Calu3 (cell line): ENCODE results near the gene SRPK2. TPM values are rescaled to one million over a fixed set of nuclear protein-coding genes. Genes with fewer than 3 reads are reported as not detected.

Source experiments
- BruUV-seq: library from RNA; stranded (reverse); fragments of 400-500 nt; replicated peaks from 2 replicates; lab custom pipeline; 2021; lab: Mats Ljungman, UMichigan
- CTCF ChIA-PET: fragments of 300-600 bp; sonication (Branson Sonifier 250); formaldehyde crosslinking; loops from one replicate; lab custom pipeline; 2022; ENCODE audit warnings: antibody characterized with exemption; lab: Charles Lee
- DNase-seq: peaks from one replicate; pipeline ENCODE4 v3.0.0; 2022
- H3K27ac Mint-ChIP-seq: one replicate; pipeline ENCODE4 v1.8.0; 2022; ENCODE audit warnings: mixed read lengths; ENCODE audit not compliant: unreplicated experiment
- H3K27me3 Mint-ChIP-seq: one replicate; pipeline ENCODE4 v1.8.0; 2022; ENCODE audit warnings: mixed read lengths; ENCODE audit not compliant: unreplicated experiment
- H3K36me3 Mint-ChIP-seq: one replicate; pipeline ENCODE4 v1.8.0; 2022; ENCODE audit warnings: mild to moderate bottlenecking, moderate library complexity, mixed read lengths; ENCODE audit not compliant: insufficient read depth, unreplicated experiment
- H3K4me1 Mint-ChIP-seq: one replicate; pipeline ENCODE4 v1.8.0; 2022; ENCODE audit warnings: mild to moderate bottlenecking, low read depth, mixed read lengths; ENCODE audit not compliant: unreplicated experiment
- H3K4me3 Mint-ChIP-seq: one replicate; pipeline ENCODE4 v1.8.0; 2022; ENCODE audit warnings: mild to moderate bottlenecking, low read depth, moderate library complexity, mixed read lengths; ENCODE audit not compliant: unreplicated experiment
- H3K9me3 Mint-ChIP-seq: one replicate; pipeline ENCODE4 v1.8.0; 2022; ENCODE audit warnings: low read depth, mixed read lengths; ENCODE audit not compliant: unreplicated experiment
- intact Hi-C: fragments of 100-400 bp; cut with micrococcal nuclease; formaldehyde crosslinking; loops from one replicate; pipeline ENCODE4 v1.10.0; 2022; ENCODE audit not compliant: unreplicated experiment
- total RNA-seq: library from RNA; stranded (reverse); gene quantifications from 2 replicates; pipeline ENCODE4 v1.2.3, GENCODE V29; 2022
- TF ChIP-seq, protein P1 (sequence below): fragments of 200-600 bp; IDR thresholded peaks from one replicate; pipeline ENCODE4 v1.8.0; 2022; ENCODE audit warnings: antibody characterized with exemption; ENCODE audit not compliant: unreplicated experiment

The SRPK2 gene
- total RNA-seq, 1 experiment from 2014 or later, result 40.2 TPM

- Mint-ChIP-seq H3K36me3 (no peaks in the 10 kb centered on the region), H3K27me3 (no peaks in the 10 kb centered on the region), H3K4me1 (peaks cover 10% of the 10 kb centered on the region), H3K4me3 (no peak overlapping the region), H3K9me3 (no peaks in the 10 kb centered on the region), H3K27ac (no peak overlapping the region)
- no peak for DNase-seq
- intact Hi-C loops, result loop anchor here (5.0 kb wide), 1 partner anchor 187 kb away; no protein-coding TSS in a partner anchor
- TF ChIP-seq, protein P1, sequence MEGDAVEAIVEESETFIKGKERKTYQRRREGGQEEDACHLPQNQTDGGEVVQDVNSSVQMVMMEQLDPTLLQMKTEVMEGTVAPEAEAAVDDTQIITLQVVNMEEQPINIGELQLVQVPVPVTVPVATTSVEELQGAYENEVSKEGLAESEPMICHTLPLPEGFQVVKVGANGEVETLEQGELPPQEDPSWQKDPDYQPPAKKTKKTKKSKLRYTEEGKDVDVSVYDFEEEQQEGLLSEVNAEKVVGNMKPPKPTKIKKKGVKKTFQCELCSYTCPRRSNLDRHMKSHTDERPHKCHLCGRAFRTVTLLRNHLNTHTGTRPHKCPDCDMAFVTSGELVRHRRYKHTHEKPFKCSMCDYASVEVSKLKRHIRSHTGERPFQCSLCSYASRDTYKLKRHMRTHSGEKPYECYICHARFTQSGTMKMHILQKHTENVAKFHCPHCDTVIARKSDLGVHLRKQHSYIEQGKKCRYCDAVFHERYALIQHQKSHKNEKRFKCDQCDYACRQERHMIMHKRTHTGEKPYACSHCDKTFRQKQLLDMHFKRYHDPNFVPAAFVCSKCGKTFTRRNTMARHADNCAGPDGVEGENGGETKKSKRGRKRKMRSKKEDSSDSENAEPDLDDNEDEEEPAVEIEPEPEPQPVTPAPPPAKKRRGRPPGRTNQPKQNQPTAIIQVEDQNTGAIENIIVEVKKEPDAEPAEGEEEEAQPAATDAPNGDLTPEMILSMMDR, result no peak
- BruUV-seq, result no TSS peak
- CTCF ChIA-PET, result interaction anchor here (0.6 kb wide), 1 partner anchor 208 kb away, joined by 5 read pairs; no protein-coding TSS in a partner anchor
Observed at GRCh38 chr7:105149827-105150226, 238.9 kb downstream of the SRPK2 start.

- no peak overlapping the region for H3K4me3 Mint-ChIP-seq
- H3K27ac Mint-ChIP-seq, result no peak overlapping the region
- intact Hi-C loops, result loop anchor here (5.0 kb wide), 1 partner anchor 286 kb away; no protein-coding TSS in a partner anchor
- CTCF ChIA-PET, result interaction anchor here (0.6 kb wide), 1 partner anchor 288 kb away, joined by 3 read pairs; no protein-coding TSS in a partner anchor
- BruUV-seq, result no TSS peak
- no peaks in the 10 kb centered on the region for H3K27me3 Mint-ChIP-seq
- H3K4me1 Mint-ChIP-seq, result no peaks in the 10 kb centered on the region
- H3K36me3 Mint-ChIP-seq, result peaks cover 20% of the 10 kb centered on the region
- TF ChIP-seq, protein P1, result no peak
- no peak for DNase-seq
- no peaks in the 10 kb centered on the region for H3K9me3 Mint-ChIP-seq
Observed at GRCh38 chr7:105141068-105141467, 247.7 kb downstream of the SRPK2 start.

DNA sequence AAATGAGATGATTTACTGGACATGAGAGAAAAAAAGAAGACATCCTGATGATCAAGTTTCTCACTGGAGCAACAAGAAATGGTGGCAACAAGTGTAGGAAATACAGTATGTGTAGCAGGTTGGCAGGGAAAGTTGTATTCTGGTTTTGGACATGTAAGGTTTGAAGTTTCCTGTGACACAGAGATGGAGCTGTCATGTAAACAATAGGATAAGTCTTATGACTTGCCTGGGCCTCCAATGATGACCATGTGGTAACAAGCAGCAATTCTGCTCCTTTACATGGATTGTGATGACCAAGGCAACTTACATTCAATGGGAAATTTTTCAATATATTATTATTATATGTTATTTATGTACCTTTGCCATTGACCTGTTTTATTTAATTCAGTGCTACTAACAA lies 249.3 kb downstream of the SRPK2 start:
- no peaks in the 10 kb centered on the region for H3K9me3 Mint-ChIP-seq
- peaks cover 20% of the 10 kb centered on the region for H3K36me3 Mint-ChIP-seq
- intact Hi-C loops, result no loop called here

DNA sequence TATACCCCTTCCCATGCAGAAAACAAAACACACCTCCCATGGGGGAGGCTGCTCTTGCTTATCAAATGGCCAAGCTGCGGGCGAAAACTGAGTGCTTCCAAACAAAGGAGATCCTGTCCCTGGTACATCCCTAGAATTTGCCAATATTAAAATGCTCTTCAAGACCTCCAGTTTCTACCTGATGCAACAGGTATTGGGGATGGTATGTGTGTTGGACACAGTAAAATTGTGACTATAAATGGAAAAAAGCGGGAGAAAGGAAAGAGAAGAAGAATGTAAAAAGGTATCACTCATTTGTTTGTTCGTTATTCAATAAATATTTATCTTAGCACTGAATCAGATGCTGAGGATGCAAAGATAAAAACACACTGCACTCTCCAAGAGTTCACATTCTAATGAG lies 250.8 kb downstream of the SRPK2 start:
- no peaks in the 10 kb centered on the region for H3K4me1 Mint-ChIP-seq
- peaks cover 20% of the 10 kb centered on the region for H3K36me3 Mint-ChIP-seq
- no peak overlapping the region for H3K4me3 Mint-ChIP-seq

More for the DNA sequence above, 249.3 kb downstream of the SRPK2 start:
- BruUV-seq, result no TSS peak
- no peaks in the 10 kb centered on the region for H3K4me1 Mint-ChIP-seq
- H3K4me3 Mint-ChIP-seq, result no peak overlapping the region
- H3K27ac Mint-ChIP-seq, result no peak overlapping the region
- H3K27me3 Mint-ChIP-seq, result no peaks in the 10 kb centered on the region
- no peak for DNase-seq
- CTCF ChIA-PET, result no interaction called here
- TF ChIP-seq, protein P1, result no peak

More for the DNA sequence above, 250.8 kb downstream of the SRPK2 start:
- BruUV-seq, result no TSS peak
- intact Hi-C loops, result no loop called here
- TF ChIP-seq, protein P1, result no peak
- CTCF ChIA-PET, result no interaction called here
- no peaks in the 10 kb centered on the region for H3K9me3 Mint-ChIP-seq
- no peaks in the 10 kb centered on the region for H3K27me3 Mint-ChIP-seq
- DNase-seq, result no peak
- H3K27ac Mint-ChIP-seq, result no peak overlapping the region
